GM18870 (cell line): Measurements from ENCODE around the gene RFX7.

Experiments
- ATAC-seq: cut with Tn5 transposase; IDR thresholded peaks from one replicate; pipeline ENCODE4 v1.9.1; 2021; ENCODE audit warnings: moderate library complexity; ENCODE audit not compliant: unreplicated experiment

Gene RFX7

GRCh38 chr15:56049577-56049976 lies 194.1 kb downstream of the RFX7 start:
- no peak for ATAC-seq

DNA sequence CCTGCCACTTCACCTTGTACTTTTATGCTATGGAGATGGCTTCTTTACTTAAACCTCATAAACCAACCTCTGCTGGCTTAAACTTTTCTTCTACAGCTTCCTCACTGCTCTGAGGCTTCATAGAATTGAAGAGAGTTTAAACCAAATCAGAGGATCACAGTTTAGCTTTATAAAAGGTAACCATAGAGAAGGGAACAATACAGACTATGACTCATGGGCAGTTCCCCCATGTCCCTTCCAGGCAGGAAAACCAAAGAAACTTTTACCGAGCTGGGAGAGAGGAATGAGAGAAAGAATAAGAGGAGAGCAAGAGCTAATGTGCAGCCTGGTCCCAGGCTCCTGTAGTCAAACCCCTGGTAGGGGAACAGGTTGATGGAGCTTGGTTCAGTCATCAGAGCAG lies 196.3 kb downstream of the RFX7 start:
- ATAC-seq: no peak

GRCh38 chr15:56045068-56045748 lies 198.5 kb downstream of the RFX7 start:
- no peak for ATAC-seq

- no peak for ATAC-seq
Observed at GRCh38 chr15:56042982-56043980, 200.4 kb downstream of the RFX7 start.

- no peak for ATAC-seq
Observed at GRCh38 chr15:56042498-56042897, 201.2 kb downstream of the RFX7 start.

GRCh38 chr15:56042031-56042430 lies 201.6 kb downstream of the RFX7 start:
- ATAC-seq: no peak

DNA sequence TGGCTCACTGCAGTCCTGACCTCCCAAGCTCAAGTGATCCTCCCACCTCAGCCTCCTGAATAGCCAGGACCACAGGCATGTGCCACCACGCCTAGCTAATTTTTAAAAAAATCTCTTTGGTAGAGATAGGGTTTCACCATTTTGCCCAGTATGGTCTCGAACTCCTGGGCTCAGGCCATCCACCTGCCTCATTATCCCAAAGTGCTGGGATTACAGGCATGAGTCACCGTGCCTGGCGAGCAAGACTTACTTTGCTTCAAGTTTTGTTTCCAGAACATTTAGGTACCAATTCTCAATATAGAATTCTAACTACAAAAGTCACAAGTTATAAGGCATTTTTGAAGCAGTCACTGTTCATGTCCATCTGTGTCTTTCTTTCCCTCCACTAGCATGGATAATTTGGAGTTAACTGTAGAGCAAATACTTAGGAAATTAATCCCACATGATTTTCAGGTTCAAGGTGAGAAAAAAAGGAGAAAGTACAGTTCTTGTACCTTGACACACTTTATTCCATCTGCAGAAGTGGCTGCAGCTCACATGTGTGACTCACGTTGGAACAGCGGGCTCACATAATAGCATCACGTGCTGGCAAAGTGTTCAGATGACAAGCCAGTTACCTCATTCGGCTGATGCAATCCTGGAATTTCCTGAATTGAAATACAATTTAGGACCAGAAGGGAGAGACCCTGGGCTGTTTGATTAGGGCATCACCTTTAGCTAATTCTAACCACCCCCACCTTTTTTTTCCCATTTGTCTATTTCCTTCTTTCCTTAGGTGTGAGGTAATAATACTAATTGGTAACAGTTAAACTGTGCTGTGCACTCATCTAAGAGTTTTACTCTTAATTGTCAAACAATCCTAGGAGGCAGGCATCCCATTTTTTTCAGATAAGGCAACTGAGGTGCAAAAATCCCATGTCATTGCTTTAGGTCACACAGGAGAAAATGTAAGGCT lies 203.3 kb downstream of the RFX7 start:
- no peak for ATAC-seq

GRCh38 chr15:56038707-56039106 lies 205.0 kb downstream of the RFX7 start:
- no peak for ATAC-seq

DNA sequence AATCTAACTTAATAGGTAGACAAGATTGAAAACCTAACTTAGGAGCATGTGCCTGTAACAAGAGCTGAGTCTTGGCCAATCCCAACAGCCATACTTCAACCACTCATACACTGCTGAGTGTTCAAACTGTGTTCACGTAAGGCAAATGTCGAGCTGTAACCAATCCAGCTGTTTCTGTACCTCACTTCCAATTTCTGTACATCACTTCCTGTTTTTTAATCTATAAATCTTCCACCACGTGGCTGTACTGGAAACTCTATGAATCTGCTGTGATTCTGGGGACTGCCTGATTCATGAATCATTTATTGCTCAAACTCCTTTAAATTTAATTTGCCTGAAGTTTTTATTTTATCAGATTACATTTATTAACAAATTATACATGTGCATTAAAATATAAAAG lies 205.7 kb downstream of the RFX7 start:
- ATAC-seq: no peak
